ENCODE data around the gene CHGA.

The CHGA gene

GRCh38 chr14:92903359-92903758, 19.6 kb upstream of the CHGA start:
- no peak for DNase-seq (ENCODE audit: low spot score)

DNA sequence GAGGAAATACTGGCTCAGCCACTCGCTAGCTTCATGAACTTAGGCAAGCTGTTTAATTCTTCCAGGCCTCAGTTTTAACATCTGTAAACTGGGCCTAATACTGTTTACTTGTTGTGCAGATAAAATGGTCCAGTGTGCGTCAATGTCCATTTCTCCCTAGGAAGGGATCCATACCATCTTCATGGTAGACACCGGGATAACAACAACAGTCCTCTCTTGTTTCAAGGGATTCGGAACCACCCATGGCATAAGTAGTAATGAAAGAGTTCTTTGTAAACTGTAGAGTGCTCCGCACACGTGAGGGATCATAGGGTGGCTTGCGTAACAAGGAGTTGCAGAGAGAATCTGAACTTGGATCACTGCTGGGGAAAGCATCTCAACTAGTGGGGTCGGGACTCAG, 17.3 kb upstream of the CHGA start:
- DNase-seq (ENCODE audit: low spot score): no peak

- DNase-seq (ENCODE audit: low spot score): no peak
Observed at GRCh38 chr14:92906420-92906819, 16.5 kb upstream of the CHGA start.

- no peak for DNase-seq (ENCODE audit: low spot score)
Observed at GRCh38 chr14:92906823-92907222, 16.1 kb upstream of the CHGA start.

DNA sequence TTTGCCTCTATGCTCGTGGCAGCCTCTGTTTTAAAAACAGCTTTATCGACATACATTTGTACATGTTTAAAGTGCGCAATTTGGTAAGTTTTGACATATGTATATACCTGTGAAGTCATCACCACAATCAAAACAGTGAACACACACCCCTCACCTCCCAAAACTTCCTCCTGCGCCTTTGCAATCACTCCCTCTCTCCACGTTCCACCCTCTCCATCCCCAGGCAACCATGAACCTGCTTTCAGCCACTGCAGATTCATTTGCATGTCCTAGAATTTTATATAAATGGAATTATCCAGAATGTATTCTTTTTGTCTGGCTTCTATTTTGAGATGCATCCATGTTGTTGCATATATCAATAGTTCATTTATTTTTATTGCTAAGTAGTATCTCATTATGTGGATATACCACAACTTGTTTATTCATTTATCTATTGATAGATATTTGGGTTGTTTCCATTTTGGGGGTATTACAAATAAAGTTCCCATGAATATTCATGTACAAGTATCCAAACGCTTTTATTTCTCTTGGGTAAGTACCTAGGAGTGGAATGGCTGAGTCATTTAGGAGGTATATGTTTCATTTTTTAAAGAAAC, 15.5 kb upstream of the CHGA start:
- no peak for DNase-seq (ENCODE audit: low spot score)

- no peak for DNase-seq (ENCODE audit: low spot score)
Observed at GRCh38 chr14:92914087-92914656, 8.8 kb upstream of the CHGA start.

GRCh38 chr14:92916201-92916600, 6.7 kb upstream of the CHGA start:
- no peak for DNase-seq (ENCODE audit: low spot score)

DNA sequence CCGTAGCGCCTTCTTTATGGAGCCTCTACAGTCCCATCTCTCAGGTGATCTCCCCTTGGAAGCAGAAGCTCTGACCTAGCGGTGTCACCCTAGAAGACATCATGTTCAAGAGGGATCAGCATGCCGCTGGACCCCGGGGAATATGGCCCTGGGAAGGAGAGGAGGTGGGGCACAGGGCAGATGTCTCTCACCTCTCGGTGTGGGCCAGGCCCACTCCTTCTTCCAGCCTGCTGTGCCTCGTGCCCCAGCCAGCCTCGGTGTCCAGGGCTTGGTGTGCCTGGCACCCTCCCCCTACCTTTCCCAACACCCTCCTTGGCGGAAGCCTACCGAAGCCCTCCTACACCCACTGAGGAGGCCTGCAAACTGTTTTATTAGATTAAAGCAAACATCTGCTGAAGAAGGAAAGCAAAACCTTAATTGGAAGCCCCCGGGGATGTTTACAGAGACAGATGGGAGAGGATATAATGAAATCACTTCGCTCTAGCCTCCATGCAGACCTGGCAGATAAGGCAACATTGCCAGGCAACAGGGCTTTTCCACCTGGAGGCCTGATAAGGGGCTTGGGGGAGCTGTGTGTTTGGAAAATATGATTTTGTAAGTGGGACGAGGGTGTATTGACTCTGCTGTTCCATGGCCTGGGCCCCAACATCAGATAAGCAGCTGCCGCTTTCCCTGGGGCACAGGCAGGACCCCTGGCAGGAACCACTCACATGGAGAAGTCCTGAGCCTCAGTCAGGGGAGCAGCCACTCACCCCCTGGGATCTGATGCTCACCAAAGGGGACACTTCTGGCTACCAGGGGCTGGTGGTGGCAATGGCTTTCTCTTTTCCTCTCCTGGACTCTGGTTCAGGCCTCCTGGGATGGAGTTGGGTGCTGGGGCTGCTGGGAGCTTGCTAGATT, 5.7 kb upstream of the CHGA start:
- DNase-seq (ENCODE audit: low spot score): no peak

- DNase-seq (ENCODE audit: low spot score): no peak
Observed at GRCh38 chr14:92917956-92918355, 5.0 kb upstream of the CHGA start.

DNA sequence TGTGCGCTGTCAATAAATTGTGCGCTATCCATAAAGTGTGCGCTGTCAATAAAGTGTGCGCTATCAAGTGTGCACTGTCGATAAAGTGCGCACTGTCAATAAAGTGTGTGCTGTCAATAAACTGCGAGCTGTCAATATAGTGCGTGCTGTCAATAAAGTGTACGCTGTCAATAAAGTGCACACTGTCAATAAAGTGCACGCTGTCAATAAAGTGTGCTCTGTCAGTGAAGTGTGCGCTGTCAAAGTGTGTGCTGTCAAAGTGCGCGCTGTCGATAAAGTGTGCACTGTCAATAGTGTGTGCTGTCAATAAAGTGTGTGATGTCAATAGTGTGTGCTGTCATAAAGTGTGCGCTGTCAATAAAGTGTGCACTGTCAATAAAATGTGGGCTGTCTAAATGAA, 2.9 kb upstream of the CHGA start:
- DNase-seq (ENCODE audit: low spot score): no peak

GRCh38 chr14:92922155-92922735, 705 bp upstream of the CHGA start:
- DNase-seq (ENCODE audit: low spot score): no peak

- DNase-seq (ENCODE audit: low spot score): no peak
Observed at GRCh38 chr14:92923744-92924103, 774 bp downstream of the CHGA start.

DNA sequence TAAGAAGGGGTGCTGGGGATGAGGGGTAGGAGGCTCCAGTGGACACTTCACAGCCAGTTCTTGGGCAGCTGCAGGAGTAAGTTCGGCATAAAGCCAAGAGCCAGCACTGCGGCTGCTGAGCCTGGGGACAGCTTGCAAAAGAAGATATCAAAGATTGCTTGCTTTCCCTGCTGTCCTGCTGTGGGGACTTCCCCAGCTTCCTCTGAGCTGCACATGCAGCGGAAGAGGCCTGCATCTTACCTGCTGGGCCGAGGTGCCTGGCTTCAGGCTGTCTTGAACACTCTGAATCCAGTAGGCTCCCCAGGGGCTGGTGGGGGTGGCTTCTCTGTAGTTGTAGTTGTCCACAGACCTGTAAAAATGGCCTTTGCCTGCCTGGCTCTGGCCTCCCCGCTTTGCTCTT, 1.3 kb downstream of the CHGA start:
- DNase-seq (ENCODE audit: low spot score): no peak

- DNase-seq (ENCODE audit: low spot score): no peak
Observed at GRCh38 chr14:92925446-92925845, 2.5 kb downstream of the CHGA start.

DNA sequence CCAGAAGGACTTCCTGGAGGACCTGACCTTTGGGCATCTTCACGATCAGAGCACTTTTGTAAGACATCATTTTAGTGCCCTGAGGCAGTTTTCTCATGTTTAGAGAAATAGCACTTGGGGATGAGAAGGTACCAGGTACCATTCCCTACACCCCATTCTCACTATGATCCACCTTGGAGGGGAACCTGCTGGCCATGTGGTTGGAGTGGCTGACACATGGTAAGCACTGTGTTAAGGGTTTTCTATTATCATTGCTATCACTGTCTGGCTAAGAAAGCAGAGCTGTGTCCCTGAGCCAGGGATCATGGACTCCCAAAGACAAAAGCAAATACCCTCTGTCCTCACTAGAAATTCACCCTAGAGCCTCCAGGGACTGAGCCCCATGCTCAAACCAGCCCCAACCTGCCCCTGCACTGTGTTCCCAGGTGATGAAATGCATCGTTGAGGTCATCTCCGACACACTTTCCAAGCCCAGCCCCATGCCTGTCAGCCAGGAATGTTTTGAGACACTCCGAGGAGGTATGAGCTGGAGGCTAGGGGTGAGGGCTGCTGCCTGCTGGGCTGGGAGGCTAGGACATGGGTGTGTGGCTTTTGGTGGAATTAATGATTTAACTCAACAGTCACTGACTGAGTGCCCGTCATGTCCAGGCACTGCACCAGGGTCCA, 3.4 kb downstream of the CHGA start:
- DNase-seq (ENCODE audit: low spot score): no peak

GRCh38 chr14:92926931-92927330, 4.0 kb downstream of the CHGA start:
- no peak for DNase-seq (ENCODE audit: low spot score)

GRCh38 chr14:92927349-92928257, 4.7 kb downstream of the CHGA start:
- DNase-seq (ENCODE audit: low spot score): no peak

- no peak for DNase-seq (ENCODE audit: low spot score)
Observed at GRCh38 chr14:92928258-92928629, 5.3 kb downstream of the CHGA start.

GRCh38 chr14:92928961-92929688, 6.2 kb downstream of the CHGA start:
- no peak for DNase-seq (ENCODE audit: low spot score)

GRCh38 chr14:92929689-92930608, 7.0 kb downstream of the CHGA start:
- no peak for DNase-seq (ENCODE audit: low spot score)
